Stimulated activated naive CD4-positive, alpha-beta T cell (primary cell): ENCODE data around the gene TMEM158.
A peak's percentile ranks its signal among the peaks of the same experiment; 100 is the strongest.

ENCODE experiments used
- DNase-seq, 6 experiments: peaks; one replicate each; lab custom pipeline; 2025; lab: John Stamatoyannopoulos, UW

The TMEM158 gene

DNA sequence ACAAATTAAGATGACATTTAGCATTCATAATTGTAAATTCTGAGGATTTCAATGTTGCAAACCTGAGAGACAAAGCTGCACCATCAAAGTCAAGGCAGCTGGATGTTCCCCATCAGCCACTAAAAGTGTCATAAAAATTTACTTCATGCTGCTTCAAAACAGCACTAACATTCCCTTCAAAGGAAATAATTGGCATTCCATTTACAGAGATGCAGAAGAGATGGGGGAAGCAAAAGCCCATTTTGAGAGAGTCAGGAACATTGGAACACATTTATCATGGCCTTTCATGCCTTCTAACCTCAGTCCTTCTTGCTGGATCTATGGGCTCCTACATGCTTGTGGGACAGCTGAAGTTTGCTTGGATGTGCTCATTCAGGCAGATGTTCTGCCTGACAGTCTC lies 6.4 kb upstream of the TMEM158 start:
- DNase-seq = no peak

DNA sequence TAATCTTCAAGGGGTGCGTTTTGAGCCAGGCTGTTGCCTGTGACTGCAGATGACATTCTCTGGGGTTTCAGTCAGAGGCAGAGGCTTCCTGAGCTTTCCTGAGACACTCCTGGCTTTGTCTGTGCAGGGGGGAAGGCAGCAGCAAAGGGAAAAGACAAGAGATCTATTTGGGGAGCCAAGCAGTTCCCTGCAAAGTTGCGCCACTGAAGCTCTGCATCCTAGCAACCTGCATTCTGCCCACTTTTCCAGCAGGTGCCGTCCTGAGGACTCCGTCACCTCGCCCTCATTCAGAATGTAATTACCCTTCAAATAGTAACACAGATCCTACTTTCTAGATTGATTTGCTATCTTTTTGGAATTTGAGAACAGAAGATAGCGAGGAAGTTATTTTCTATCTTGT lies 1.9 kb upstream of the TMEM158 start:
- DNase-seq = no peak

DNA sequence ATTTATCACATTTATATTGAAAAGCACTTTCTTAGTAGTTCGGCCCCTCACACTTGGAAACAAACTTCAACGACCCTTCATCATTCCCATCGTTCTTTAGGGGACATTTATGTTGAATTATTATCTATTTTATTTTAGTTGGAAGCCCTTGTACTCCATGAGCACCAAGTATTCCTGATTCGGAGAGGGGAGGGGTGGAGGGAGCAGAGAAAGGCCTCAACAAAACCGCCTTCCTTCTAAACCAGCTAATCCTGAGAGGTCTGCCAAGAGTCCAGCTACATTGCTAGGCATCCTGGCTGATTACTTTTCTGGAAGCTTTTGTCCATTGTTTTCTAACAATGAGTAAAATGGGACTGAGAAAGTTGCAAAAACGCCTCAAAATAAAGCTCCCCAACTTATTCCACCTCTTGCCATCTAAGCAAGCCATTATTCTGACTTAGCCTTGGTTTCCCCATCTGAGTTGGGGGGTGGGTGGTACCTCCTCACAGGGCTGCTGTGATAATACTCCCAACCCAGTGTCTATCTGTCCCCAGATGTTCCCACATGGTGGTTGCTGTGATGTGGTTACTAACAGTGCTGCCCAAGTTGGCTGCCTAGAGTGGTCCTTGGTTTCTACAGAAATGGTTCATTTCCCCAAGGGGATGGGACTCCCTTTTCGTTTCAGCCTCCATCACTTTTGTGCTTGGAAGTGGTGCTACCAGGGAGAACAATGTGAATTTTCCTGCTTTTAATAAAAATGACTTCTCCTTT lies 1.2 kb upstream of the TMEM158 start:
- no peak for DNase-seq

DNA sequence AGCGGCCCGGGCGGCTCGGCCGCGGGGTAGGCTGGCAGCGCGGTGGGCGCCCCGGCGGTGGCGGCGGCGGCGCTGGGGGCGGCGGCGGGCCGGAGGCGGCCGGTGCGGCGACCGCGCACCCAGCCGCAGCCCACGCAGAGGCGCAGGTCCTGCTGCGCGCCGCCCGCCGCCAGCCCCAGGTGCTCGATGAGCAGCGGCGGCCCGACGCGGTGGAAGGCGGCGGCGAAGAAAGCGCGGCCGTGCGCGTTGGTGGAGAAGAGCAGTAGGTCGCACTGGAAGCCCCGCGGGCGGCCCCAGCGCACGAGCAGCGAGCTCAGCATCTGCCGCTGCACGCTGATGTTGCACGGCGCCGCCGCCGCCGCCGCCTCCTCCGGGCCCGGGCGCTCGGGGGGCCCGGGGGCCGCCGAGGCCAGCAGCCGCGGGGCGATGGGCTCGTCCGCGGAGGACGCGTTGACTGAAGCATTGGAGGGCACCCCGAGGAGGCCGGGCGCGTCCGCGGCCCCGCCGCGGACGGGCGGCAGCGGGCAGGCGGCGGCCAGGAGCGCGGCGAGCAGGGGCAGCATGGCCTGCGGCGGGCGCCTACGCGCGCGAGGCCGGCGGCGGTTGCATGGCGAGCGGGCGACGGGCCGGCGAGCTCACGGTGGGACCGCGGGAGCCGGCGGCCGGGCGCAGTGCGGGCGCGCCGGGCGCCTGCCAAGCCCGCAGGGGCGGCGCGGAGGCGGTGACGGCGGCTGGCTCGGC lies 452 bp downstream of the TMEM158 start:
- DNase-seq = peak; percentile 2 to 27 (median 13)

DNA sequence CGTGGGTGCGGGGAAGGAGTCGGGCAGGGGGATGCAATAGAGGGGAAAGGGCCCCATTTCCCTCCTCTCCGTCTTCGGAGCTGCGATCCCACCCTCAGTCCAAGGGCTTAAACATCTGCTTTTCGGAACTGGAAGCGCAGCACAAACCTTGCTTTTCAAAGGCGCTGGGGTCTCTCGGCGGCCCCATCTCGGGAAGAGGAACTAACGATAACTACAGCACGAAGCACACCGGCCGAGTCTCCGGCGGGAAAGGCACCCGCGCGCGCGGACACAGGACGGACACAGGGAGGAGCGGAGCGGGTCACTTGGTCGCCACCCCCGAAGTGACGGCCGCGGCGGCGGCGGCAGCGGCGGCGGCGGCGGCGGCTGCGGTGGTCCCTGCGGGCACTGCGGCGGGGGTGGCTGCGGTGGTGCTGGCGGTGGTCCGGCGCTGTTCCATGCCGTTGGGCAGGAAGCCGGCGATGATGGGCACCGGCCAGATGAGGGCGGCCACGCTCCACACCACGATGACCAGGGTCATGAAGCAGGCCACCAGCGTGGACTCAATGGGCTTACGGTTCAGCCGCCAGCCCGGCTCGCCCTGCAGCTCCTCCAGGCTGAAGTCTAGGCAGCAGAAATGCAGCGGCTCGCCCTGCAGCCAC lies 1.1 kb downstream of the TMEM158 start:
- peak in 1 of 6 experiments; percentile 10 for DNase-seq

DNA sequence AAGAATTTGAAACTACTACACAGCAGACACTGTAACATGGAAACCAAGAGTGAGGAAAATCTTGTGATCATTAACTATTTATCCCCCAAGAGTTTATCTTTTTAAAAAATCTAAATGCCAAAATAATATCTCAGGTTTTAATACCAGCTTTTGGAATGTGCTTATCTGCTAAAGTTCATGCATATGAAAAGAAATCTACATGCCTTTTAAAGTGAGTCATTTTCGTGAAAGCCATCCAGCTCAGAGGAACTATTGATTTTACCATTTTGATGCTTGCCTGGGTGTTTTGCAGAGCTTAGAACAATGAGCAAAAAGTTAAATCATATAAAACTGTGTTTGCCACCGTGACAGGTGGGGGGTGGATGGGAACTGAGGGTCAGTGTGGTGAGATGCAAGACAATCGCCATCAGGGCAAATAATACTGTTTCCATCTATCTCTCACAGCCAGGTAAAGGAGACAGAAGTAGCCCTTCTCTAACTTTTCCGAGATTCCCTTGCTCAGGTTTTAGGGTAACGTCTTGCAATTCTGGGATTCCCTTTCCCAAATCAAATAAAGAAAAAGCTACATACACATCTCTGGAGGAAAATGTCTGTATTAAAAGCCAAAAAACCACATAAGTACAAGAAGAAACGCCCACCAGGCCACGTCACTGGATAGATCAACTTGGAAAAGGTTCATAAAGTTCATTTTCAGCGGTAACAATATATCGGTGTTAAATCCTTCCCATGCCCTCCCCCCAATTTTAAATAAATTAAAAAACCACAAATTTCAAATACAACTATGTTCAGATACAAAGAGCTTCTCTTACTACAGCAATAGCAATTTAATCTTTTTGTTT lies 2.0 kb downstream of the TMEM158 start:
- no peak for DNase-seq

DNA sequence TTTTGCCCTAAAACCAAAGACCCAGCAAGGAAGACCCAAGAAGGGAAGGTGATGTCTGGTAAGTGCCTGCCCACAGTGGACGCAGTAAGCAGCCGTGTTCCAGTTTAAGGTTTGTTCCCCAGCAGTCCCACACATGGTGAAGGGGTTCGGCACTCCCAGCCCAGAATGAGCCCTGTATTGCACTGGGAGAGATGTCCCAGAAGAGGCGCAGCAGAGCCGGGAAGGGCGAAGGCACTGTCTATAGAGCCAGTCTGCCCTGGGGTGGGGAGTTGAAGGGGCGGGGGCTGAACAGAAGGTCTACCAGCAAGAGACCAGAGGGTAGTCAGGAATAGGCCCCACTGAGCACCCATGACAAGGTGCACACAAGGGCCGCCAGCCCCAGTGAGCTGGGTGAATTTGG lies 6.4 kb downstream of the TMEM158 start:
- DNase-seq = no peak

DNA sequence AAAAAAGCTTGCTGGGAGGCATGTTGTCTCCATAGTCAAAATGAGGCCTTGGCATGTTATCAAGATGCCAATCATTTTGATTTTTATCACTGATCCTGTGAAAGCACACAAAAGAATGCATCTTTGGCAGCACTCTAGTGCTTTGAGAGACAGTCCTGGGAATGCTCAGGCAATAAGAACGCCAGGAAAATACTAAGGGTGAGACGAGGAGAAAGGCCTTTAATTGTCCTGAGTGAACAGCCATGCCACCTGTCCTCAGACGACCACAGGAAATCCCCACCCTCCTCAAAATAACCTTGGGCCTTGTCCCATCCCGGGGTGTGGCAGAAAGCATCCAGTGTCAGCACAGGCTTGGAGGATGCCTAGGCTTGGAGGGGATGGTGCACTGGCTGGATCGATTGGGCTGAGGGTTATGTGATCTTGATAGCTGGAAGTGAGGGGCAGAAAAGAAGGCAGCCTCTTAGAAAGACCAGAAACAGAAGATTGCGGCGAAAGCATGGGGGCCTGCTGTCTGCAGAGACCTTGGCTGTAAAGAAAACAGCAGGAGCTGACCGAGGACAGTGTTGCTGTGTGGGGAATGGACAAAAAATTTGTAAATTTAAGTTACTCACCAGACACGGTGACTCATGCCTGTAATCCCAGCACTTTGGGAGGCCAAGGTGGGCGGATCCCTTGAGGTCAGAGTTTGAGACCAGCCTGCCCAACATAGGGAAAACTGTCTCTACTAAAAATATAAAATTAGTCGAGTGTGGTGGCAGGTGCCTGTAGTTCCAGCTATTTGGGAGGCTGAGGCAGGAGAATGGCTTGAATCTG lies 7.3 kb downstream of the TMEM158 start:
- DNase-seq = no peak

DNA sequence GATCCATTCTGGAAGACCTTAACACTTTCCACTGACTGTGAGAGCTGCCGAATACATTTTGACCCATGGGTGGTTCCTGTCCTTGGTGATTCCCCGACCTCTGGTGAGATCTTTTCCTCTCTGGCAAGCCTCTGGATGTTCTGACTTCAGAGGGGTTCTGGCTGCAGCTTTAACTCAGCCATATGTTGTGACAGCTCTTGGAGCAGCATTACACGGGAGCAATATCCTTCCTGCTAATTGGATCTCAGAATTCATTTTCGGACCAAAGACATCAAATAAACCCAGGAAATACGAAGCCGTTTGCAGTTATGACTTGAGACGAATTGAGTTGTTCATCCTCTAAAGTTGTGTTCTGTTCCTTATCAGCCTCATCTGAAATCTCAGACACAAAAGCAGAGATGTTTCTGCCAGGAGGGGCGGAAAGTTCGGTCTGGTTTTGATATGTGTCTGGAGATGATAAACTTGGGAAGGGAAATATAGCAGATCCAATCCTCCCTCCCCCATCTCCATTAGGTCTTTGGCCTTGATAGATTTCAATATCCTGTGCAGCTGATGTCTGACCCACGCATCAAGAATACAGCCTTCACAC lies 10.0 kb downstream of the TMEM158 start:
- DNase-seq = no peak

DNA sequence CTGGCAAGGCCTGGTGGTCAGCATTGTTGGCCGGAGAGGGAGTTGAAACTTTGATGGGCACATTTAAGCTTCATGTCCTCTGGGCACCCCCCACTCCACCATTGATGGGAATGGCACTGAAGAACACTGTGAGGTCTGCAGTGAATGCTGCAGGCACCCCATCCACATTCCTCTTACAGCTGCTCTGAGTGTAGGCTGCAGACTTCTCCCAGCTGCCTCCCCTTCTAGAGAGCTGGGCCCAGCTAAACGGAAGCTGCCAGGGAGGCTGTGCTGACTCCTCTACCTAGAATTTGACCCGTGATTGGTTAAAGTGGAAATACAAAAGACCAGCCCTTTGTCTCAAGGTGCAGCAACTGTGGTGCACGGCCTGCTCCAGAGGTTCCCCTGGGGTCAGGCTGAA lies 10.6 kb downstream of the TMEM158 start:
- DNase-seq = no peak

DNA sequence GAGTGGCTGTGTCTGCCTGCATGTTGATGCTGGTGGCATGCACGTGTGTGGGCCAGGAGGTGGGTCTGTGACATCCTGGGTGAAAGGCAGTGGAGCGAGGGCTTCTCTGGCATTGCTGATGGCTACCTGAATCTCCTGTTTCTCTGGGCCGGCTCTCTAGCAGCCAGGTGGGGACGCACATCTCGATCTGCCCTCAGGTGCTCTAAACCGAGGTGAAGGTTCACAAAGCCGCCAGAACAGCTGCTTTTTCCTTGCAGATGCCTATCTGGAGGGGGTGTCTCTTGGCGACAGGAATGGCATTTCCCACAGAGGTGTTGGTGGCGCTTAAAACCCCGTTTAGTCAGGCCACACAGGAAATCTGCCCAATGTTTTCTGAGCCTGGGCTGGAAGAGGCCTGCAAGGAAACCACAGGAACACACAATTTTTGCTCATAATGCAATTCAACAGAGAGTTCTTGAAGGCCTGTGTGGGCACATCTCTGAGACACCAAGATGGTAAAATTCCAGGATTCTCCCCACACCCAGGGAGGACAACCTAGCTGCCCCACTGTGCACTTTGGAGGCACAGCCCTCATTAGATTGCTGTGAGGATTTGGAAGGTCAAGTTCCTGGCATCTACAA lies 11.9 kb downstream of the TMEM158 start:
- no peak for DNase-seq

DNA sequence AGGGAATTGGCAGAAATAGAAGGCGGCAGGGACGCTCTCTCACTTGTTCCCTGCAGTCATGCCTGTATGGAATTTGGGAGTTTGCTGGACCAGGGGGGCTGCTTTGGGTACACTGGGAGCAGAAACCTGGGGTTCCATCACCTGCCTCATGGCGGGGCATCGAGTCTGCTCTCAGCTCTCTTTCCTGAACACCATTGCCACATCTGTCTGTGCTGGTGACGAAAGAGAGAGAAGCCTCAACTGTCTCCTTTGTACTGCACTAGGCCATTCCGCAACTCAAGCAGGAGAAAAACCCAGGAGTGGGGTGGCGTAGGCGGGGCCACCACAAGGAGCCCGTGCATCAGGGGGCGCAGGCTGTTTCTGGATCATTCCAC lies 14.0 kb downstream of the TMEM158 start:
- no peak for DNase-seq

DNA sequence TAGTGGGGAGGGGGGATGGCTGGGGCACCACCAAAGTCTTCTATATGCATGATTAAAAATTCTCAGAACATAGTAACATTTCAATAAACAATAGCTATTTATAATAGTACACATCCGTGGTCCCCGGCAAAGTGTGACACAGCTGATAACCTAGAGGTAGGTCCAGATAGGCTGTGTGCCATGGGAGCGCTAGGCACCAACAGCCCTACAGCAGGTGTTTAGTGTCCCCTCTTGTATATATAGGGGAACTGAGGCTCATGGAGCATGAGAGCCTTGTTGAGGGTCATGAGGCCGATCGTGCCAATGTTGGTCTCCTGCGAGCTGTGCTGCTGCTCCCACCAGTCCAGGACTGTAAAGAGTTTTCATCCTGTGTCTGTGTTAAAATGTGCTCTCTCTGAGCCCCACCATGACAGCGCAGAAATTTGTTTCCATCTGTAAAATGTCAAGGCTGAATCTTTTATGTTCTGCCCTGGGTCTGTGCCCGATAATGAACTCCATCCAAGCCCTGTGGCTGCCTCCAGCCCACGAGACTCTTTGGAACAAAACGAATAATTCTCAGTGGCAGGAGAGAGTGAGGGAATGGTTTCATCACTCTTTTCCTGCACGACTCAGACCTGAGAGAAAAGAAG lies 14.5 kb downstream of the TMEM158 start:
- DNase-seq = no peak

DNA sequence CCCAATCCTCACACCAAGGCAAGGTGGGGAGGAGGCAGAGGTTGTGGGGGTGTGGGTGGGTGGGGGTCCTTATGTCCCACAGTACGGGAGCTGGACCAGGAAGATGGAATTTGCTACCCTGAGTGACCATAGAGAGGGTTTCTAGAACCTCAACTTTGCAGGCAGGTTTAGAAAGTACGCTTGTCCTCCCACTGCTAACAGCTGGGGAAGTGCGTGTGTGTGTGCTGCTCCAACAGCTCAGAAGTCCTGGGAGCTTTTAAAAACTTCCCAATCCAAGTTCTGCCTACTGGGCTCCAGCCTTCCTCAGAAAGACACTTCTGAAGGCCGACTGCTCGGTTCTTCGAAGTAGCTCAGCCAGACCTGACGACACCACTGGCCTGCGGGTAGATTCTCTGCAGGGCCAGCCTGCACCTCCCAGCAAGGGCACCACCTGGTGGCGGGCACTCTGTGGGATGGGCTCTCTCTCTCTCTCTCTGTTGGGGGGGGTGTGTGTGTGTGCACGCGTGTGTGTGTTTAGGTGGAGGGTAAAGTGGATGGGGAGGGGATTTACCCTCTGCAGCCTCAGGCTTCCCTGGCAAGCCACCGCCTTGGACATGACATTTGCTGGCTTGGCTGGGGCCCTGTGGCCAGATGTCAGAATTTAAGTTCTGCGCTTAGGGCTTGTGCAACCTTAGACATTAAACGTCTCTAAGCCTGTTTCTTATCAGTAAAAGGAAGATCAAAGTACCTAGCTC lies 15.6 kb downstream of the TMEM158 start:
- DNase-seq = peak; percentile 53 to 81 (median 73)

DNA sequence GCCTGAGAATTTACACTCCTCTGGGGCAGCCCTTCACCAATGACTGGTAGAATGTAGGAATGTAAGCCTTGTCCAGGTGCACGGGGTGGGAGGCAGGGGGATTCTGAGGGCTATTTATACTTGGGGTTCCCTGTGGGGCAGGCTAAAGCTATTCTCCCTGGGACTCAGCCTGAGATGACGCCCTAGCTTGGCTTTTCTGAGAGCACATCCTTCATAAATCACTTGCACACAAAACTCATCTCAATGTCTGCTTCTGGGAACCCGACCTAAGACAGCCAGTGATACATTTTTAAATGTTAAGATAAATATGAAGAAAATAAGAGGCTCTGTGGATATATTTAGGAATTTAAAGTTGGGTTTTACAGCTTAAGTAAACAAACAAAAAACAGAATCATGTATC lies 16.6 kb downstream of the TMEM158 start:
- no peak for DNase-seq

DNA sequence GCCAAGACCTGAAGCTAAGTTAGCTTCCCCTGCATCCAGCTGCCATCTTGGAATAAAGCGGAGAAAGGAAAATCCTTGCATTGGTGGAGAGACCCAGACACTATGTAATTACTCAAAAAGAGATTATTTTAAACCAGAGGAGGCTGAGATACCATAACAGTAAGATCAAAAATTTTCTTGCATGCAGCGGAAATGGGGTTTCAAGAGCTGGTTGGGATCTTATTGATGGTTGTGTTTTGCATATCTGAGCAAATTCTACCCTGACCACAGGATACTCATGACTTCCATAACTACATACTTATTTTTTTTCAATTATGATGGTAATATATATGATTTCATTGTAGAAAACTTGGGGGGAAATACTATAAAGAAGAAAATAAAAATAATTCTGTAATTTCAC lies 17.5 kb downstream of the TMEM158 start:
- peak in 1 of 6 experiments; percentile 6 for DNase-seq

DNA sequence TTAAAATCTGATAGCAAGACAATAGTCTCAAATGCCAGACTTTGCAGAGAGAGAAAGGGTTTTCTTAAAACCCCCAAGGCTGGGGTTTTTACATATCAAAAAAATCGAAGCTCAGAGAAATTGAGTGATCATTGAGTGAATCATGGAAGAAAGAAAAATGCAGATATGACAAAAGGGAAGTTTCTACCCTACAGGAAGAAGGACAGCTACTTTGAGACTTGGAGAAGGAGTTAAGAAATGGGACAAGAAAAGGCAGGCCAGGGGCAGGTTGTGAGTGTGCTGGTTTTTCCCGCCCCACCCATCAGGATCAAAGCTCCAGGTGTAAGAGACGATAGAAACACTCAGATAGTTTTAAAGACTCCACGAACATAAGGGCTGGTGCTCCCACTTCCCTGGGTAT lies 18.6 kb downstream of the TMEM158 start:
- no peak for DNase-seq

DNA sequence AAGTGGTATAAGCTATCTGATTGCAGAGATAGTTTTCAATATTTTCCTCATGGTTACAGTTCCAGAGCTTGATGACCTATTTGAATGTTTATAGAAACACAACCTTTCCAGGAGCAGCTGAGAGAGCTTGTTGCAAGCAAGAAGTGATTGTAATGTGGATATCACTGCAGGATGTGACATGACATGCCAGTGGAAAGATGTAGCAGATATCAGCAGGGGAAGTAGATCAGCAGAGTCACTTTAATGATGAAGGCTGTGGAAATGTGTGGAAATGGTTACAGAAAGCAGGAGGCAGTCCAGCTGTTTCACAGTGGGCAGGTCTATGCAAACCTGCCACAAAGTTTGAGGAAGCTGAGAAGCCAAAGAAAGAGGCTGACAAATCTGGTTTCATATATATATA lies 21.0 kb downstream of the TMEM158 start:
- DNase-seq = no peak

DNA sequence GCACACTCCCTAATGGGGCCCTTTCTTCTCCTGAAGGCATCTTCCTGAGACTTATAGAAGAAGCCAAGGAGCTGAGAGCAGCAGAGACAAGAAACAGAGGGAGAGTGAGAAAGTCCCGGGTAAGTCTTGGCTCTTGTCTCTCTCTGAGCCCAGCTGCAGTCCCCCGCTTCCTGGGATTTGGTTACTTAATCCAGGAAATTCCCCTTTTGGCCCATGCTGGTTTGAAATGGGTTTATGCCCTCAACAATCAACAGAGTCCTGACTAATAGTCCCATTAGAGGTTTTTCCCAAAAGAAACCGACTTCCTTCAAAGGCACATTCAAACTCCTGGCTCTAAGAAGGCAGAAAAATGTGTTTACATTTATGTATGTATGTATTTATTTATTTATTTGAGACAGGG lies 22.0 kb downstream of the TMEM158 start:
- no peak for DNase-seq
